OCI-LY3 (cell line): ENCODE data around the gene GLO1.

Experiments
- EZH2phosphoT487 ChIP-seq: fragments of 200-600 bp; shearing (Covaris generic); IDR thresholded peaks from 2 replicates; pipeline ENCODE4 v1.6.1; 2018; ENCODE audit warnings: antibody characterized with exemption, mixed run types, low read depth
- TF ChIP-seq, protein P1 (sequence below): fragments of 200-600, 300-600 bp; sonication (generic); IDR thresholded peaks from 2 replicates; pipeline ENCODE4 v1.5.1; 2014; ENCODE audit warnings: antibody characterized with exemption, low read length, low read depth

DNA sequence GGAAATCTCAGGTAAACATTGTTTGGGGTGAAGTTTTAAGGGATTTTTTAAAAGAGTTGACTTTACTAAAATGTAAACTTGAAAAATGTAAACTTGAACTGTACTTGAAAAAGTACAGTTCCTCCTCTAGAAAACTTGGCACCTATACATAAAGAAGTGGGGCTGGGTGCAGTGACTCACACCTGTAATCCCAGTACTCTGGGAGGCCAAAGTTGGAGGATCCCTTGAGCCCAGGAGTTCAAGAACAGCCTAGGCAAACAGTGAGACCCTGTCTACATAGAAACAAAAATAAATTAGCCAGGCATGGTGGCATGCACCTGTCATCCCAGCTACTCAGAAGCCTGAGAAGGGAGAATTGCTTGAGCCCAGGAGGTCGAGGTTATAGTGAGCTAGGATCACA lies 70.5 kb downstream of the GLO1 start:
- TF ChIP-seq, protein P1, sequence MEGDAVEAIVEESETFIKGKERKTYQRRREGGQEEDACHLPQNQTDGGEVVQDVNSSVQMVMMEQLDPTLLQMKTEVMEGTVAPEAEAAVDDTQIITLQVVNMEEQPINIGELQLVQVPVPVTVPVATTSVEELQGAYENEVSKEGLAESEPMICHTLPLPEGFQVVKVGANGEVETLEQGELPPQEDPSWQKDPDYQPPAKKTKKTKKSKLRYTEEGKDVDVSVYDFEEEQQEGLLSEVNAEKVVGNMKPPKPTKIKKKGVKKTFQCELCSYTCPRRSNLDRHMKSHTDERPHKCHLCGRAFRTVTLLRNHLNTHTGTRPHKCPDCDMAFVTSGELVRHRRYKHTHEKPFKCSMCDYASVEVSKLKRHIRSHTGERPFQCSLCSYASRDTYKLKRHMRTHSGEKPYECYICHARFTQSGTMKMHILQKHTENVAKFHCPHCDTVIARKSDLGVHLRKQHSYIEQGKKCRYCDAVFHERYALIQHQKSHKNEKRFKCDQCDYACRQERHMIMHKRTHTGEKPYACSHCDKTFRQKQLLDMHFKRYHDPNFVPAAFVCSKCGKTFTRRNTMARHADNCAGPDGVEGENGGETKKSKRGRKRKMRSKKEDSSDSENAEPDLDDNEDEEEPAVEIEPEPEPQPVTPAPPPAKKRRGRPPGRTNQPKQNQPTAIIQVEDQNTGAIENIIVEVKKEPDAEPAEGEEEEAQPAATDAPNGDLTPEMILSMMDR, result no peak
- no peak for TF ChIP-seq EZH2phosphoT487
